ENCODE measurements around the gene FYN.

DNA sequence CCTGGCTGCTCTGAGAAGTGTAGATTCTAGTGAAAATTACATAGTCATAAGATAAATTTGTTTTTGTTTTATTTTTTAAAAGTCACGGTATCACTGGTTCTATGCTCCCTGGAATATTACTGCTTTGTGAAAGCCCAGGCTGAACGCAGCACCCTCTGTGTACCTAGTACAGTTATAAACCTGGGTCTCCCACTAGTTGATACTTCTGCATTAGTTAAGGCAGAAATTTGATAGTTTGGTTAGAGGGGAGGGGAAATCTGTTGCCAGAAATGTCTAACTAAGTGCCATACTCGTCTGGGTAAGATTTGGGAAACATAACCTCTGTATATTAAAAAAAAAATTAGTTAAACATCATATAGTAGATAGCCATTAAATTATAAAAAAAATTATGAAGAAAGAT lies 156.9 kb downstream of the FYN start:
- TF ChIP-seq, protein P1, sequence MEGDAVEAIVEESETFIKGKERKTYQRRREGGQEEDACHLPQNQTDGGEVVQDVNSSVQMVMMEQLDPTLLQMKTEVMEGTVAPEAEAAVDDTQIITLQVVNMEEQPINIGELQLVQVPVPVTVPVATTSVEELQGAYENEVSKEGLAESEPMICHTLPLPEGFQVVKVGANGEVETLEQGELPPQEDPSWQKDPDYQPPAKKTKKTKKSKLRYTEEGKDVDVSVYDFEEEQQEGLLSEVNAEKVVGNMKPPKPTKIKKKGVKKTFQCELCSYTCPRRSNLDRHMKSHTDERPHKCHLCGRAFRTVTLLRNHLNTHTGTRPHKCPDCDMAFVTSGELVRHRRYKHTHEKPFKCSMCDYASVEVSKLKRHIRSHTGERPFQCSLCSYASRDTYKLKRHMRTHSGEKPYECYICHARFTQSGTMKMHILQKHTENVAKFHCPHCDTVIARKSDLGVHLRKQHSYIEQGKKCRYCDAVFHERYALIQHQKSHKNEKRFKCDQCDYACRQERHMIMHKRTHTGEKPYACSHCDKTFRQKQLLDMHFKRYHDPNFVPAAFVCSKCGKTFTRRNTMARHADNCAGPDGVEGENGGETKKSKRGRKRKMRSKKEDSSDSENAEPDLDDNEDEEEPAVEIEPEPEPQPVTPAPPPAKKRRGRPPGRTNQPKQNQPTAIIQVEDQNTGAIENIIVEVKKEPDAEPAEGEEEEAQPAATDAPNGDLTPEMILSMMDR (IDR thresholded peaks at IDR 0.05) = no peak
- no peak for TF ChIP-seq POLR2A (IDR thresholded peaks at IDR 0.05)
